Coronary artery (tissue), 2 donors: ENCODE results near the gene FGD2.
"Not testable (repeated sequence)": the region's sequence is repeated elsewhere in the genome, so short reads cannot be mapped to it uniquely, and the experiment has no call there.

Experiments used
- DNase-seq: peaks from one replicate; pipeline ENCODE4 v3.0.0-alpha.2; 2017; ENCODE audit warnings: low spot score
- H3K27ac ChIP-seq, 2 donors: fragments of 200-600 bp; sonication (generic); one replicate each; pipeline ENCODE4 v1.5.1; 2016 to 2019
- H3K4me3 ChIP-seq: fragments of 200-600 bp; sonication (generic); 2 replicates; pipeline ENCODE4 v1.5.1; 2016; ENCODE audit warnings: mild to moderate bottlenecking, moderate library complexity
- CTCF ChIP-seq: fragments of 200-600 bp; sonication (generic); IDR thresholded peaks from one replicate; pipeline ENCODE4 v1.5.1; 2019; ENCODE audit warnings: antibody characterized with exemption

The FGD2 gene

GRCh38 chr6:37054580-37054979 lies 49.1 kb downstream of the FGD2 start:
- Histone ChIP-seq H3K4me3 (no peak overlapping the region), H3K27ac (no peak overlapping the region)
- TF ChIP-seq CTCF = no peak
- no peak for DNase-seq

DNA sequence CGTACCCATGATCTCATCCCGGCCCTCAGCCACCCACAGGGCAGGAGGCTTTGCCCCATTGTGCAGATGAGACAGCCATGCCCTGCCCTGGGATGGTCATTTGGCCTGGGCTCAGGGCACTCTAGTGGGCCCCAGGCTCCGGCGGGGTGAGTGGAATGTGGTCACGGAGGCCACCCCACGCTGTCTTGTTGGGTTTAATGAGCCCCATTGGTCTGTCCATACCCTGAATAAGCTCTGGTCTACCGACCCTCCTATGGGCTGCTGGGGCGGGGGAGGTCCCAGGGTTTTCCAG lies 50.6 kb downstream of the FGD2 start:
- Histone ChIP-seq H3K4me3 (no peak overlapping the region), H3K27ac (no peak overlapping the region)
- no peak for TF ChIP-seq CTCF
- DNase-seq = no peak

DNA sequence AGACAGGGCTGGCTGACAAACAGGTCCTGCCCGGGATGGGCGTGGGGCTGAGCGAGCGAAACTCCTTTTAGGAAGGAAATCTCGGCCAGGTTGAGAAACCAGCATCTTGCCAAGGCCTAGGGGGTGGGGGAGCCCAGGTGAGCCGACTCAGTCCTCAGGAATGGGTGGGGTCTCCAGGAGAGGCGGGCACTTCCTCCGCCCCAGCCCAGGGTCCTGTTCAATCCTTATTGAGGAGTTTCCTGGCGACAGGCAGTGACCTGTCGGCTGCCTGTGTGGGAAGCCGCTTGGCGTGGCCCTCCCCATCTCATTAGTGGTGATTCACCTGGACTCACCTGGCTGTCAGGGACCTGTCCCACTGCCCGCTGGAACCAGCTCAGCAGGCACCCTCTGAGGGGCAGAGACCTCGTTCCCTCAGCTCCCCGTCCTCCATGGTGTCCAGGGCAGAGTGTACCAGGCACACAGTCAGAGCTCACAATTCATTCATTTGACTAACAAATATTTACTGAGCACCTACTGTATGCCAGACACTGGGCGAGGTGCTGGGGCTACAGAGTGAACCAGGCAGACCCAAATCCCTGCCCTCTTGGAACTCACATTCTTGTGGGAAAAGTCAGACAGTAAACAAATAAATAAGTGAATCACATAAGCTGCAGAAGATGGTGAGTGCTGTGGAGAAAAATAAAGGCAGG lies 51.1 kb downstream of the FGD2 start:
- TF ChIP-seq CTCF = no peak
- Histone ChIP-seq H3K27ac (no peak overlapping the region), H3K4me3 (no peak overlapping the region)
- DNase-seq = no peak

- TF ChIP-seq CTCF = no peak
- H3K4me3 ChIP-seq = no peak overlapping the region
- no peak overlapping the region for H3K27ac ChIP-seq
- no peak for DNase-seq
Observed at GRCh38 chr6:37057128-37057471, 51.6 kb downstream of the FGD2 start.

DNA sequence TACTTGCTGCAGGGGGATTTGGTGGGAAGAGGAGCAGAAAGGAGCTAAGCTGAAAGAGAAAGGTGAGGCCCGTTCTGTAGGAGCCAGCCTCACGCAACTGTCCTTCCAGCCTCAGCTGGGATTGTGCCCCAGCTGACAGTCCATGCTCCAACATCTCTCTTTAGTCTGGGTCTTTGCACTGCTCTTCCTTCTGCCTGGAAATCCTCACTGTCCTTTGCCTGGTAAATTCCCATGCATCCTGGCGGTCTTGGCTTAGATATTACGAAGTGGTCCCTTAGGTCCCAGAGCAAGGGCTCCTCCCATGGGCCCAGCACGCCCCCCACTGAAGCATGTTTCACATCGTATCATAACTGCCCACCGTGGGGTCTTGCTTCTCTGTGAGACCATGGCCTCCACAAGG lies 52.2 kb downstream of the FGD2 start:
- Histone ChIP-seq H3K27ac (no peak overlapping the region), H3K4me3 (no peak overlapping the region)
- no peak for DNase-seq
- no peak for TF ChIP-seq CTCF

DNA sequence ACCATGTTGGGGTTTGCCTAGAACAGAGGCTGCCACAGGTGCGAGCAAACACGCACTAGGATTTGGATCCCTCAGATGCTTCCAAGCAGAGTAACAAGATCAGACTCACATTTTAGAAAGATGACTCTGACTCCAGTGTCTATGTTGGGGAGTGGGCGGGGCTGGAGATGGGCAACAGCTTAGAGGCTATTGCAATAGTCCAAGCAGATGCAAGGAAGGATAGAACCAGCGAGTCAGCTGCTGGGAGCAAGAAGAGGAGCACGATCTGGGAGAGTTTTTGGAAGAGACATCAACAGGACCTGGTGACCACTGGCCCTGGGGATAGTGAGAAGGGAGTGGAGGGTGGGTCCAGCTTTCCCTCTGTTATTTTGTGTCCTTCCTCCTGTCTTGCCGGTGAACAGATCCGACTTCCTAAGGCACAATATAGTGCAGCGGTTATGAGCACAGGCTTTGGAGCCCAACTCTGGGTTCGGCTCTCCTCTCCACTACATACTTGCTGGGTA lies 52.7 kb downstream of the FGD2 start:
- no peak for TF ChIP-seq CTCF
- Histone ChIP-seq H3K27ac (no peak overlapping the region), H3K4me3 (no peak overlapping the region)
- no peak for DNase-seq

DNA sequence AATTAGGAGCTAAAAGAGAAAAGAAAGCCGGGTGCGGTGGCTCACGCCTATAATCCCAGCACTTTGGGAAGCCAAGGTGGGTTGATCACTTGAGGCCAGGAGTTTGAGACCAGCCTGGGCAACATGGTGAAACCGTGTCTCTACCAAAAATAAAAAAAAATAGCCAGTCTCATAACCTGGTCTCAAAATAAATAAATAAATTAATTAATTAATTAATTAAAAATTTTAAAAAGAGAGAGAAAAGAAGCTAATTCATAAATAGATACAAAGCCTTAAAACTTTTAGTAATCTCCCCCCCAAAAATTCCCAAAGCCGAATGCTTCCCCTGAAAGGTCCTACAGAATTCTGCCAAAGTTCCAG lies 53.5 kb downstream of the FGD2 start:
- peak overlapping the region in 1 of 2 donors; percentile 68 for H3K27ac ChIP-seq
- not testable (repeated sequence) for DNase-seq, H3K4me3 ChIP-seq
